Measurements from ENCODE around the gene TALDO1. TPM values are rescaled to one million over a fixed set of nuclear protein-coding genes. Genes with fewer than 3 reads are reported as not detected.

The TALDO1 gene
- total RNA-seq, 1 experiment from 2014 or later: 268 TPM

DNA sequence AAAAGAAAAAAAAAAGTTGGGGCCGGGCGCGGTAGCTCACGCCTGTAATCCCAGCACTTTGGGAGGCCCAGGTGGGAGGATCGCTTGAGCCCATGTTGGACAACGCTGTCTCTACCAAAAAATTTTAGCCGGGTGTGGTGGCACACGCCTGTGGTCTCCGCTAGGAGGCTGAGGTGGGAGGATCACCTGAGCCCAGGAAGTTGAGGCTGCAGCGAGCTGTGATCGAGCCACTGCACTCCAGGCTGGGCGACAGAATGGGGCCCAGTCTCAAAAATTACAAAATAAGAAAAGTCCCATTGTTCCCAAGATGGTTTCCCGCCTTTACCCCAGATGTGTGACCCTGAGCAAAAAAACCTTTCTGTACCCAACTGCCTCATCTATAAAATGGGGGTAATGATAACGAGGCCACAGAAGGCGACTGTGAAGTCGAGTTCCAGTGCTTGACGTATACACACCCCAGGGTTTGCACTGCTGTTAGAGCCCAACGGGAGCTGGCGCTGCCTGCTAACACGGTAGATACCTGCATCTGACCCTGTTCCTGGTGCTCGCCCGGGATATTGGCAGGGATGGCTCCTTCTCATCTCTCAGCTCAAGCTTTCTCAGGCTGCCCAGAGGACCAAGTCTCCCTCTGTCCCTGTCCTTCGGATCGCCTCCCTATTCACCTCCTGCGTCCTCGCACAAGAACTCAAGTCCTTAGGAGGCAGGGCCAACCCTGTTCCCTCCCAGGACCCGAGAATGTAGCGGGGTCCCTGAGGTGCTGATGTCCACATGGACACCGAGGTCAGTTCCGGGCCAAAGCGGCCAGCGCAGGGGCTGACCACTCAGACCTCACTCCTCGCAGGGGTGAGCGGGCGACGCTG lies 61.4 kb downstream of the TALDO1 start:
- H3K23me2 ChIP-seq (ENCODE audit: insufficient read length, low read depth, low read length, poor library complexity, severe bottlenecking): peaks cover 19% of the 10 kb centered on the region
- no peaks in the 10 kb centered on the region for H4K20me1 ChIP-seq (ENCODE audit: control insufficient read depth, insufficient read depth, insufficient read length)
- H3K27ac ChIP-seq (ENCODE audit: insufficient read length, low read depth, low read length): no peak overlapping the region
- no peak overlapping the region for H2BK12ac ChIP-seq (ENCODE audit: insufficient read length, low read depth, low read length)
- H3K23ac ChIP-seq (ENCODE audit: insufficient read length, low read depth, low read length): no peak overlapping the region
- no peak overlapping the region for H3K4ac ChIP-seq (ENCODE audit: low read depth, low read length)
- H3K18ac ChIP-seq (ENCODE audit: insufficient read length, low read depth, low read length): peak overlapping the region; percentile 27
- no peaks in the 10 kb centered on the region for H3K9me3 ChIP-seq (ENCODE audit: control insufficient read depth, low read depth, low read length)
- no peak overlapping the region for H2AK5ac ChIP-seq (ENCODE audit: insufficient read length, low read length)
- Mint-ChIP-seq H3K27ac (peak overlapping the region; percentile 94 to 96 (median 95)), H3K36me3 (ENCODE audit: insufficient read depth in 1 of 3, low read depth in 3 of 3) (peaks cover 29 to 35% (median 29%) of the 10 kb centered on the region in 3 experiments), H3K4me1 (peaks cover 17 to 37% of the 10 kb centered on the region in 2 experiments), H3K9me3 (no peaks in the 10 kb centered on the region), H3K27me3 (ENCODE audit: low read depth) (no peaks in the 10 kb centered on the region), H3K4me3 (peak overlapping the region; percentile 91 to 98)
- H2BK15ac ChIP-seq (ENCODE audit: low read depth, low read length): no peak overlapping the region
- H3K79me1 ChIP-seq (ENCODE audit: insufficient read depth, low read depth, low read length, poor library complexity, severe bottlenecking): peaks cover 9% of the 10 kb centered on the region
- no peak overlapping the region for H4K5ac ChIP-seq (ENCODE audit: insufficient read length, low read depth, low read length)
- no peak overlapping the region for H3T11ph ChIP-seq (ENCODE audit: low read length)
- H3K56ac ChIP-seq (ENCODE audit: insufficient read length, low read depth, low read length): no peak overlapping the region
- no peaks in the 10 kb centered on the region for H3K27me3 ChIP-seq (ENCODE audit: insufficient read depth, low read length)
- H2BK5ac ChIP-seq (ENCODE audit: insufficient read length, low read length): no peak overlapping the region
- no peaks in the 10 kb centered on the region for H3K4me1 ChIP-seq (ENCODE audit: insufficient read depth, low read length)
- no CpG with 5 or more reads among the region's 36 CpGs for whole genome bisulfite sequencing (ENCODE audit: extremely low coverage, insufficient read length, low lambda C conversion rate)
- H2BK120ac ChIP-seq (ENCODE audit: low read depth, low read length, poor library complexity, severe bottlenecking): no peak overlapping the region
- H3K14ac ChIP-seq (ENCODE audit: insufficient read depth, low read length): peak overlapping the region; percentile 5
- no peak for DNase-seq
- no peak for TF ChIP-seq CTCF (conservative IDR thresholded peaks at IDR 0.05)
- H3K9ac ChIP-seq (ENCODE audit: extremely low read depth, insufficient read length, low read length): peak overlapping the region; percentile 86
- H4K8ac ChIP-seq (replicated peaks; ENCODE audit: insufficient read length, low read depth, low read length): no peak overlapping the region
- H3K4me2 ChIP-seq (ENCODE audit: insufficient read depth, insufficient read length, low read length): peak overlapping the region; percentile 92
- peaks cover 10% of the 10 kb centered on the region; the same call in 1 of the 2 replicates for H3K79me2 ChIP-seq (ENCODE audit: insufficient read depth, low read length)
- no peak overlapping the region for H2BK20ac ChIP-seq (ENCODE audit: low read depth, low read length, poor library complexity, severe bottlenecking)
- no peak overlapping the region for H4K91ac ChIP-seq (ENCODE audit: insufficient read length, low read depth, low read length)
- H2AFZ ChIP-seq (ENCODE audit: low read length): no peak overlapping the region

Data from H9 (cell line).